ENCODE data around the gene CXCL14.

The CXCL14 gene

DNA sequence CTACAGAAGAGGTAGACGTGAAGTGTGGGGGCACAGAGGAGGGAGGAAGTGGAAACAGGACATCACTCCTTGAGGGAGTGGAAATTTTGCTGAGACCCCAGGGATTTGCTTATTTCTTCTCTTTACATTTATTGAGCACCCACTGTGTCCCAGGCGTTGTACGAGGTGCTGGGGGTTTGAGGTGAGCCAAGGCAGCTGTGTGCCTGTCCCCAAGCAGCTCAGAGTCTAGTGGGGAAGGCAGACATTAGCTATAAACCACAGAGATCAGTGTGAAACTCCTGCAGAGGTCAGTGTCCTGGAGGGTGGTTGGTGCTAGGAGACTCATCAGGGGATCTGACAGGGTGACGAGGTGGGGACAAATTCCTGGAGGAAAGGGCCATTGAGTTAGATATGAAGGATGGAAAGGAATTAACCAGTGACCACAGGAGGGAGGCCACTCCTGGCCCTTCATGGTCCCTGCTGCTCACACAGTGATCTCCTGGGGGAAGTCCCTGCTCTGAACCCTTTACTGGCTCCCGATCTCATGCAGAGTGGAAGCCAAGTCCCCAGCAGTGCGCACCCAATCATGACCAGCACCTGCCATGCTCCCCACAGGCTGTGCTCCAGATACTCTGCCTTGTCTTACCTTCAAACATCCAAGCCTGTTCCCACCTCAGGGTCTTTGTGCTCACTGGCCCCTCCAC, 3.4 kb upstream of the CXCL14 start:
- H3K4me3 ChIP-seq, result no peak overlapping the region
- TF ChIP-seq, protein P1, sequence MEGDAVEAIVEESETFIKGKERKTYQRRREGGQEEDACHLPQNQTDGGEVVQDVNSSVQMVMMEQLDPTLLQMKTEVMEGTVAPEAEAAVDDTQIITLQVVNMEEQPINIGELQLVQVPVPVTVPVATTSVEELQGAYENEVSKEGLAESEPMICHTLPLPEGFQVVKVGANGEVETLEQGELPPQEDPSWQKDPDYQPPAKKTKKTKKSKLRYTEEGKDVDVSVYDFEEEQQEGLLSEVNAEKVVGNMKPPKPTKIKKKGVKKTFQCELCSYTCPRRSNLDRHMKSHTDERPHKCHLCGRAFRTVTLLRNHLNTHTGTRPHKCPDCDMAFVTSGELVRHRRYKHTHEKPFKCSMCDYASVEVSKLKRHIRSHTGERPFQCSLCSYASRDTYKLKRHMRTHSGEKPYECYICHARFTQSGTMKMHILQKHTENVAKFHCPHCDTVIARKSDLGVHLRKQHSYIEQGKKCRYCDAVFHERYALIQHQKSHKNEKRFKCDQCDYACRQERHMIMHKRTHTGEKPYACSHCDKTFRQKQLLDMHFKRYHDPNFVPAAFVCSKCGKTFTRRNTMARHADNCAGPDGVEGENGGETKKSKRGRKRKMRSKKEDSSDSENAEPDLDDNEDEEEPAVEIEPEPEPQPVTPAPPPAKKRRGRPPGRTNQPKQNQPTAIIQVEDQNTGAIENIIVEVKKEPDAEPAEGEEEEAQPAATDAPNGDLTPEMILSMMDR (IDR thresholded peaks at IDR 0.05), result no peak
- no peak overlapping the region for H3K27ac ChIP-seq
- no peak for DNase-seq (ENCODE audit: low spot score)

DNA sequence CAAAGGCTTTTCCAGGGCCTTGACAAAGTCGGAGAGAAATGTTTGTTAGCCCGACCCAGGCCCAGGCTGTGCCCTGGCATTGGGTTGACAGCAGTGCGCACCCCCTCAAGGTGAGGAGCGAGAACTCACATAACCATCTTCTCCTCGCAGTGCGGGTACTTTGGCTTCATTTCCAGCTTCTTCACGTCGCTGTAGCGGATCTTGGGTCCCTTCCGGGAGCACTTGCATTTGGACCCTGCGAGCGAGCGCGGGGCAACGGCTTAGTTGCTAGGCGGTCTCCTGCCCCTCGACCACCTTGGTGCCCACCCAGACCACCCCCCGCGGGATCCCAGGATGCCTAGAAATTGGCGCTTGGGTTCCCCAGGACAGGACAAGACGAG, 496 bp downstream of the CXCL14 start:
- H3K27ac ChIP-seq, result peak overlapping the region in 1 of 2 donors; percentile 45
- DNase-seq (ENCODE audit: low spot score), result no peak
- TF ChIP-seq, protein P1 (IDR thresholded peaks at IDR 0.05), result no peak
- H3K4me3 ChIP-seq, result peak overlapping the region; percentile 68

DNA sequence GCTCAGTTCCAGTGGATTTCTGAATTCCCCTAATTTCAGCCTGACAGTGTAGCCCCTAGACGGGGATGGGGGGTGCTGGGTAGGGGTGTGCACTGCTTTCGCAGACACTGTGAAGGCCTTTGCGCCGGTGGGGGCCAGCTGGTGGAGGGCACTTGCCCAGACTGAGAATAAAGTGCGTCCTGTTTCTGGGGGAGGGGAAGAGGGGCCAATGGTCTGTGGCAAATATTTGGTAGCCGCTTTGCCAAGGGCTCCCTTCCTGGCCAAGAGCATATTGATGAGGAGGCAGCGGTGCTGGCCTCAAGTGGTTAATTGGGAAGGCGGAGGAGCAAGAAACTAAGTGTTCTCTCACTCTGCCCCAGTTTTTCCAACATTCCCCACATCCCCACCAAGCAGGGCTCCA, 1.4 kb downstream of the CXCL14 start:
- TF ChIP-seq, protein P1 (IDR thresholded peaks at IDR 0.05), result no peak
- no peak overlapping the region for H3K27ac ChIP-seq
- H3K4me3 ChIP-seq, result peak overlapping the region; percentile 68
- DNase-seq (ENCODE audit: low spot score), result no peak

- Histone ChIP-seq H3K4me3 (no peak overlapping the region), H3K27ac (peak overlapping the region in 1 of 2 donors; percentile 1)
- TF ChIP-seq, protein P1 (IDR thresholded peaks at IDR 0.05), result no peak
- DNase-seq (ENCODE audit: low spot score), result no peak
These were observed 2.7 kb downstream of the CXCL14 start for GRCh38 chr5:135576075-135576599.

DNA sequence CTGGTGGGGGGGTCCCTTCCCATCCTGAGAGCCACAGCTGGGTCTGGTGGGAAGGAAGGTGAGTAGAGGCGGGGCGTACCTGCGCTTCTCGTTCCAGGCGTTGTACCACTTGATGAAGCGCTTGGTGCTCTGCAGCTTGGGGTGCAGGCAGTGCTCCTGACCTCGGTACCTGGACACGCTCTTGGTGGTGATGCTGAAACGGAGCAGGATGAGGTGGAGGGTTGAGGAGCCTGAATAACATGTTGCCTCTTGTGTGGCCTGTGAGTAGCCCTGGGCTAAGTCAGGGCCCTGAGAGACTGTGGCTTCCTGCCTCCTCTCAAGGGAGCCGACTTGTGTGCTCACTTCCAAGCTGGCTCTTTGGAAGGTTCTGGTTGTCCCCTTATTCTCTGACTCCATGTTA, 4.3 kb downstream of the CXCL14 start:
- no peak overlapping the region for H3K27ac ChIP-seq

DNA sequence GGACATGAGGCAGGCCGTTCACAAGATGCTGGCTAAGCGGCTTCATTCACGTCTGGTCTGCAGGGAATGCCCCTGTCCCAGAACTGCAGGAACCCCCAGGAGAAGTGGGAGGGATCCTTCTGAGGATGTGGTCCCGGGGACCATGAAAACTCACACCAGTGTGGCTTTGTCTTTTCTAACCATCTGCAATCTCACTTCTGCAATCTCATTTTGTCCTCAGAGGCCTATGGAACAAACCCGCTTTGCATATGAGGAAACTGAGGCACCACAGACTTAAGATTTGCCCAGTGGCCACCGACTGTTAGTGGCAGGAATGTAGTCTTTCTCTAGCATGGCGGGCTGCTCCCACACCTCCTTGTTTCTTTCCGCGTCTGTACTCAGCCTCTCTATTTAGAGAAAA, 6.9 kb downstream of the CXCL14 start:
- TF ChIP-seq, protein P1 (IDR thresholded peaks at IDR 0.05), result no peak
- Histone ChIP-seq H3K4me3 (no peak overlapping the region), H3K27ac (no peak overlapping the region)
- no peak for DNase-seq (ENCODE audit: low spot score)

More for the DNA sequence above, 4.3 kb downstream of the CXCL14 start:
- H3K4me3 ChIP-seq, result no peak overlapping the region
- no peak for DNase-seq (ENCODE audit: low spot score)
- TF ChIP-seq, protein P1 (IDR thresholded peaks at IDR 0.05), result no peak

- no peak for DNase-seq (ENCODE audit: low spot score)
- H3K4me3 ChIP-seq, result no peak overlapping the region
- H3K27ac ChIP-seq, result no peak overlapping the region
- TF ChIP-seq, protein P1 (IDR thresholded peaks at IDR 0.05), result no peak
These were observed 7.7 kb downstream of the CXCL14 start for GRCh38 chr5:135571066-135571609.
